Stromal cell of bone marrow (primary cell): ENCODE results near the gene TRAFD1.
"Not testable (repeated sequence)": the region's sequence is repeated elsewhere in the genome, so short reads cannot be mapped to it uniquely, and the experiment has no call there.

Experiments
- DNase-seq: peaks from one replicate; pipeline ENCODE4 v3.0.0-alpha.2; 2012; ENCODE audit warnings: low read depth

TRAFD1 gene

GRCh38 chr12:112125250-112125999 lies at the start of gene TRAFD1:
TSS of gene TRAFD1 (plus strand) at chr12:112125560. CDS start at chr12:112130523, 4,963 bp downstream.
- DNase-seq: peak; percentile 94

- no peak for DNase-seq
These were observed 38.1 kb upstream of the TRAFD1 start for GRCh38 chr12:112087055-112087850.

- DNase-seq: no peak
These were observed 37.5 kb upstream of the TRAFD1 start for GRCh38 chr12:112087851-112088250.

- DNase-seq: no peak
These were observed 33.8 kb upstream of the TRAFD1 start for GRCh38 chr12:112091563-112091962.

GRCh38 chr12:112096070-112096469 lies 29.3 kb upstream of the TRAFD1 start:
- DNase-seq: no peak

- peak; percentile 44 for DNase-seq
These were observed 28.7 kb upstream of the TRAFD1 start for GRCh38 chr12:112096667-112097066.

GRCh38 chr12:112097641-112098040 lies 27.7 kb upstream of the TRAFD1 start:
- DNase-seq: no peak

- DNase-seq: not testable (repeated sequence)
These were observed 24.9 kb upstream of the TRAFD1 start for GRCh38 chr12:112100500-112100899.

- no peak for DNase-seq
These were observed 23.2 kb upstream of the TRAFD1 start for GRCh38 chr12:112102127-112102526.

GRCh38 chr12:112102746-112103145 lies 22.6 kb upstream of the TRAFD1 start:
- DNase-seq: not testable (repeated sequence)

GRCh38 chr12:112103758-112104503 lies 21.4 kb upstream of the TRAFD1 start:
- DNase-seq: no peak

GRCh38 chr12:112105891-112106290 lies 19.5 kb upstream of the TRAFD1 start:
- no peak for DNase-seq

- DNase-seq: no peak
These were observed 17.8 kb upstream of the TRAFD1 start for GRCh38 chr12:112107306-112108201.

GRCh38 chr12:112108202-112109079 lies 16.9 kb upstream of the TRAFD1 start, which contains the start of gene NAA25:
TSS of gene NAA25 (minus strand) at chr12:112108783. CDS start at chr12:112108773, 10 bp downstream.
- peak; percentile 74 for DNase-seq

- not testable (repeated sequence) for DNase-seq
These were observed 14.3 kb upstream of the TRAFD1 start for GRCh38 chr12:112110787-112111662.

- DNase-seq: no peak
These were observed 13.4 kb upstream of the TRAFD1 start for GRCh38 chr12:112111931-112112330.

GRCh38 chr12:112112409-112113133 lies 12.8 kb upstream of the TRAFD1 start:
- no peak for DNase-seq

- no peak for DNase-seq
These were observed 9.9 kb upstream of the TRAFD1 start for GRCh38 chr12:112115259-112116045.
